Muscle of back (tissue), 13 donors: ENCODE data around the gene INSYN1. TPM values are rescaled to one million over a fixed set of nuclear protein-coding genes. Genes with fewer than 3 reads are reported as not detected.
"Not testable (repeated sequence)": the region's sequence is repeated elsewhere in the genome, so short reads cannot be mapped to it uniquely, and the experiment has no call there.

Source experiments
- DNase-seq, 3 donors: peaks; one replicate each; pipeline versions ENCODE4 v3.0.0 to v3.0.0-alpha.2; 2013
- long read RNA-seq, 9 donors: transcript quantifications; one replicate each; lab custom pipeline, GENCODE V29; 2026
- polyA plus RNA-seq, 10 donors: library from polyadenylated mRNA; unstranded; fragments of 120-200 nt; gene quantifications; one replicate each; pipeline ENCODE4 v1.2.1, GENCODE V29; 2013; ENCODE audit not compliant: insufficient read length in 10 of 10

INSYN1 gene
- 10 to 100 TPM in 1 of 10 donors, 1 to 10 TPM in 9; 3.3 to 11.3 (median 5.4) TPM for polyA plus RNA-seq
- long read RNA-seq, donor 1: 0 reads
- long read RNA-seq, donor 2: 0 reads
- long read RNA-seq, donor 3: 0 reads
- long read RNA-seq, donor 4, full-length matches to known transcripts: 3 of 3 reads
- long read RNA-seq, donor 4, partial matches to known transcripts: 0 of 3 reads
- long read RNA-seq, donor 4, other reads (novel, unspliced or antisense): 0 of 3 reads
- long read RNA-seq, donor 5, full-length matches to known transcripts: 1 of 1 reads
- long read RNA-seq, donor 5, partial matches to known transcripts: 0 of 1 reads
- long read RNA-seq, donor 5, other reads (novel, unspliced or antisense): 0 of 1 reads
- long read RNA-seq, donor 6, full-length matches to known transcripts: 3 of 3 reads
- long read RNA-seq, donor 6, partial matches to known transcripts: 0 of 3 reads
- long read RNA-seq, donor 6, other reads (novel, unspliced or antisense): 0 of 3 reads
- long read RNA-seq, donor 7: 0 reads
- long read RNA-seq, donor 8, full-length matches to known transcripts: 3 of 3 reads
- long read RNA-seq, donor 8, partial matches to known transcripts: 0 of 3 reads
- long read RNA-seq, donor 8, other reads (novel, unspliced or antisense): 0 of 3 reads
- long read RNA-seq, donor 9, full-length matches to known transcripts: 1 of 1 reads
- long read RNA-seq, donor 9, partial matches to known transcripts: 0 of 1 reads
- long read RNA-seq, donor 9, other reads (novel, unspliced or antisense): 0 of 1 reads

DNA sequence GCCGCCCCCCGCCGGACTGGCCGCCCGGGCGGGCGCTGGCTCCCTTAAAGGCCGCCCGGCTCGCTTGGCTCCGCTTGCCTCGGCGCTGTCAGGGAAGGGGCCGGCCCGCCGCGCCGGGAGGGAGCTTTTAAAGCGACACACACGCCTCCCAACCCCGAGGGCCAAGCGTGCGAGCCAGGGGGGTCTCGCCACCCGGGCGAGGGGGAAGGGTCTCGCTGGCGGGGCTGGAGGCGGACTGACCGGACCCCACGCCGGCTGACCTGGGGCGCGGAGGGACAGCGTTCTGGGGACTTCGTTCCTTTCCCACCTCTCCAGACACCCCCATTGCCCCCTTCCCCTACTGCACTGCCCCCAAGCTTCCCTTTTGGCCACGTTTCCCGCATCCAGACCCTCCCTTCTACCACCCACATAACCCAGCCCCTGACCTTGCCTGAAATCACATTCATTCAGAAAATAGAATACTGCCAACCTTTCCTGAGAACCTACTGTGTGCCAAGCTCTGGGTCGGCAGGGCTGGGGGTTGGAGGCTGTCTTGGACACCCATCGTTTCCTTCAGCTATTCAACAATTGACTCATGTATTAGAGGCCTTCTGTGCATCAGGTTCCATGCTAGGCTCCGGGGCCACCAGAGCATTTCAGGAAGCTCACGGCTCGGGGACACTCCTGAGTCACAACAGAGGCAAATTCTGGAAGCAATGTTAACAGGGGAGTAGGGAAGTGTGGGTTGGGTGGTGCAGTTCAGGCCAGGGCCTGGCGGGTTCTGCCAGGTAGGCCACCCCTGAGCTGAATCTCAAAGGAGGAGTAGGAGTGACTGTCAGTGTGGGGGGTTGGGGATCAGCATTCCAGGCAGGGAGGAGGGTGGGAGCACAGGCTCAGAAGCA, at the start of gene INSYN1:
INSYN1 (minus strand) TSS at position 102 of the 881 bp plus-strand sequence. CDS start 2,221 bp downstream, outside the sequence.
- DNase-seq: peak; percentile 14 to 77 (median 58)

DNA sequence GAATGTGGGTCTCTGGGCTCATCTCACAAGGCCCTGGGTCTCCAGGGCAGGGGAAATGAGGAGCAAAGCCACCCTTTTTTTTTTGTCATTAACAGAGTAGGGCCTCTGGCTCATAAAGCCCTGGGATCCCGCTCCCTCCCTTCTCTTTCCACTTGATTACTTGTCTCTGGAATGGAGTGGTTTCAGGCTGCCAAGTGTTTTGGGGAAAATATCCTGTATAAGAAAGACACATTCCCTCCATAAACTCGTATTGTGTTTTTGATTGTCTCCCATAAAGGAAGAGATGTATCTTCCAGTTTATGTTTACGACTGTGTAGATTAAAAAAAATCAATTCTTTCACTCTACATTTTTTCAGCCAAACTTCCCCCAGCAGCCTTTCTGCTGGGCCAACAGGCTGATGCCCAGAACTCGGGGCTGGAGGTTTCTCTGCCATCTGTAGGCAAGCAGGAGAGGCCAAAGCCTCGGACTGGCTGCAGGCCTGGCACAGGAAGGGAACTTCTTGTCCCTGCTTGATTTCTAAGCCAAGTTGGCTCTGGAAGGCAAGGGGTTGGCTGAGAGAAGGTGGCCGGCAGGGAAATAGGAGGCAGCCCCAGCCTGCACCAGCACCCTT, 49.4 kb upstream of the INSYN1 start:
- peak in 2 of 3 donors; percentile 73 to 86 for DNase-seq

GRCh38 chr15:73800662-73801345, 47.7 kb upstream of the INSYN1 start:
- peak; percentile 86 to 94 (median 86) for DNase-seq

GRCh38 chr15:73799466-73799865, 46.3 kb upstream of the INSYN1 start:
- no peak for DNase-seq

DNA sequence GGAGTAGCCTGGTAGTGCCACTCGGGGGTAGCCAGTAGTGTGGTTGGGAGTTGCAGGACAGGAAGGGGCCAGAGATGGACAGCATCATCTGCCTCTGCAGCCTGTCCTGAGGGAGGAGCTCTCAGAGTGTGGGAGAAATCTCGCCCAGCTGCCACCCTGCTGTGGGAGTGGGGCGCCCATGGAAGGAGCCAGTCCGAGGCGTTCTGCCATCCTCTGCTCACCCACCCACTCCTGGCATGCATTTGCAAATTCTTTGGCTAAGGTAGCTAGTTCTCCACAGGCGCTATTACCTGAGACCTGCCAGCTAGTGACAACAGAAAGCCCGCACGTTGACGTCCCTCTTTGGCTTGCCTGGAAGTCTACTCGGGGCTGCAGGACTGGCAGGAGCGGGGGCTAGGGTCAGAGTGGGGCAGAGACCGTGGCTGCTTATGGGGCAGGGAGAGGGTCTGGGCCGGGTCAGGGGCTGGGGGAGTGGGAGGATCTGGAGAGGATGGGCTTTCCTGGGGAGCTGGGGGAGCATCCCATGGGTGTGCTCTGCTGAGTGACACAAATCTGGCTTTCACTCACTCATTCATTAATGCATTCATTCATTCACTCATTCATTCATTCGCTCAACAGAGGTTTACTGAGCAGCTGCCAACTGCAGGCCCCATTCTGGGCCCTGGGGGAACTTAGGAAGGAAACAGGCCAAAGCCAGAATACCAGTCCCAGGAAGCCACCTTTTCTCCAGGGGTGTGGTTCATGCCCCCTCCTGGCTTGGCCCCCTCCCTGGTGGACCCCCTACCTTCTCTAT, 44.4 kb upstream of the INSYN1 start:
- no peak for DNase-seq

- DNase-seq: no peak
Observed at GRCh38 chr15:73796331-73796831, 43.2 kb upstream of the INSYN1 start.

- DNase-seq: no peak
Observed at GRCh38 chr15:73794443-73795133, 41.4 kb upstream of the INSYN1 start.

- not testable (repeated sequence) for DNase-seq
Observed at GRCh38 chr15:73792899-73793541, 39.9 kb upstream of the INSYN1 start.

- no peak for DNase-seq
Observed at GRCh38 chr15:73792415-73792814, 39.3 kb upstream of the INSYN1 start.

DNA sequence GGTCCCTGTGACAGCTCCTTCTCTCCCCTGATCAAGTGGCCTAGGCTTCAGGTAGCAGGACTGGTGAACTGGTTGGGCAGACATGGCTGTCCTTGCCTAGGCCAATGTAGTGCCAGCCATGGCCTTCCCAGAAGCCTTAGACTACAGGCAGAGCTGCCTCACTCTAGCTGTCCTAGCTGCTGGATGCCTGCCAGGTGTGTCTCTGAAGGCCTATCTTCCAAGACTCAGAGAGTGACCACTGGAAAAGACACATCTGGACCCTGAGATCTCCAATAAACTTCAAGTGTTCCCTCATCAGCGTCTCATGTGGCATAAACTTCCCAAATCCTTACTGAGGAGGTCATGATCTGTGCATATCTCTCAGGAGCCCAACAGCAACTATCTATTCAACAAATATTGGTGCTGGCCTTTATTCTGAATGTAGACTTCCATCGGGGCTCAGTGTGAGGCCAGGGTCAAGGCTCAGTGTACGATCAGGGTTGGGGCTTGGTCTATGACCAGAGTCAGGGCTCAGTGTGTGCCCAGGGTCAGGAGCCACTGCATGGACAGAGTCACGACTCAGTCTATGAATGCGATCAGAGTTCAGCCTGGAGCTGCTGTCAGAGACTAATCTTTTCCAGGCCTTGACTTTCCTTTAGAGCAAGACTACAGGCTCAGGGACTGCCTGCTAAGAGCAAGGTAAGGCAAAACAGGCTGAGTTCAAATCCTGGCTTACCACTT, 36.5 kb upstream of the INSYN1 start:
- no peak for DNase-seq

- DNase-seq: no peak
Observed at GRCh38 chr15:73787621-73788020, 34.5 kb upstream of the INSYN1 start.

- DNase-seq: peak in 1 of 3 donors; percentile 39
Observed at GRCh38 chr15:73786538-73786937, 33.4 kb upstream of the INSYN1 start.

GRCh38 chr15:73785256-73786014, 32.3 kb upstream of the INSYN1 start:
- DNase-seq: not testable (repeated sequence)

DNA sequence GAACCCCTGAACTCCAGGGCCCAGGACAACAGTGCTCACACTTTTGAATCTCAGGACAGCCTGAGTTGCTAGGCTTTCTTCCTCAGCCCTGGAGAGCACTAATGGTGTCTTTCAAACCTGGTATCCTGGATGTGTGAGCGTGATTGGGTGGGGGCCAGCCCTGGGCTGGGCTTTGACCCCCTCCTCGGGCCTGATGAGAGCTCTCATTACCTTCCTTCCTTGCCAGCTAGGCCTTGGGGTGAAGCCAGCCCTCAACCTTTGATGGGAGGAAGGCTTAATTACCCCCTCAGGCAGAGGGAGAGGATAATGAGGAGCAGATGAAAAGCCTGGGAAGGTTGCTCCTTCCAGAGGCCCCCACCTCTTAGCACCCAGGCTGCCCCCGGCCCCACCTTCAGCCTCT, 31.1 kb upstream of the INSYN1 start:
- DNase-seq: no peak

DNA sequence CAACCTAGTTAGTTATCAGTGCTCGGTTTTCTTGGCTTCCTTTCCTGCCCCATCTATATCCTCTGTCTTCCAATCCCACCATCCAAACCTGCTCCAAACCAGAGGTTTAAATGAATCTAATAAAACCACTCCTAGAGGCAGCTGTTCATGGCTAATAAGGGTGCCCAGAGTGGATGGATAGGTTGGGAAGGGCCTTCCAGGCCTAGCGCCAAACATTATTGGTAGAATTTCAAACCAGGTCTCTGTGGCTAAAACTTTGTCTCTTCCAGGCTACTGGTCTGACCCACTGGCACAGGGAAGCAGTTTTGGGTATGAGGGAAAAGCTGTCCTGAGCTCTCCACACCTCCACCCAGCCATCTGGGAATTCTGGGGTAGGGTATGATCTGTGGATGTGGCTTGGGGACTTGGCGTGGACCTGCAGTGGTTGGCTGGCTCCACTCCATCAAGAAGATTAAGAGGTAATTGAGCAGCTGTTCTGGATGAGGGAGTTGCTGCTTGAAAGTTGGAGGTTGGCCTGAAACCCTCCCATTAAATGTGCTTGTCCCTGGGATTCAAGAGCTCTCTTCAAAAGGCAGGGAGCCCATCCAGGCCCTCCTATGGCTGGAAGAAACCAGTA, 29.3 kb upstream of the INSYN1 start:
- peak; percentile 53 to 91 (median 77) for DNase-seq
